Panc1 (cell line): Measurements from ENCODE around the gene KIAA1671.
"Not testable (repeated sequence)": the region's sequence is repeated elsewhere in the genome, so short reads cannot be mapped to it uniquely, and the experiment has no call there.

ENCODE experiments used
- CTCF ChIP-seq: fragments of 450-650 bp; IDR thresholded peaks from 2 replicates; pipeline ENCODE4 v1.5.1; 2017; ENCODE audit warnings: mild to moderate bottlenecking
- POLR2AphosphoS5 ChIP-seq: IDR thresholded peaks from 2 replicates; pipeline ENCODE4 v1.6.1; 2012; ENCODE audit warnings: mild to moderate bottlenecking, low read depth, low read length, moderate library complexity
- SIN3A ChIP-seq: IDR thresholded peaks from 2 replicates; pipeline ENCODE4 v1.6.1; 2012; ENCODE audit warnings: low read depth, mild to moderate bottlenecking, low read length, moderate library complexity, borderline replicate concordance; ENCODE audit not compliant: insufficient read depth
- TCF7L2 ChIP-seq: IDR thresholded peaks from 2 replicates; pipeline ENCODE4 v1.6.1; 2011; ENCODE audit warnings: mild to moderate bottlenecking, low read depth, low read length, inconsistent platforms
- TF ChIP-seq, protein P1 (sequence below), 2 experiments: IDR thresholded peaks; 2 replicates each; pipeline ENCODE4 v1.6.1; 2011 to 2012; ENCODE audit warnings: low read depth in 2 of 2, control low read depth in 1 of 2, low read length in 1 of 2, mild to moderate bottlenecking in 1 of 2, moderate library complexity in 1 of 2; ENCODE audit not compliant: insufficient read depth in 1 of 2

GRCh38 chr22:25230760-25231159 lies 278.2 kb downstream of the KIAA1671 start:
- TF ChIP-seq POLR2AphosphoS5, CTCF, TCF7L2, SIN3A: not testable (repeated sequence)
- TF ChIP-seq, protein P1, sequence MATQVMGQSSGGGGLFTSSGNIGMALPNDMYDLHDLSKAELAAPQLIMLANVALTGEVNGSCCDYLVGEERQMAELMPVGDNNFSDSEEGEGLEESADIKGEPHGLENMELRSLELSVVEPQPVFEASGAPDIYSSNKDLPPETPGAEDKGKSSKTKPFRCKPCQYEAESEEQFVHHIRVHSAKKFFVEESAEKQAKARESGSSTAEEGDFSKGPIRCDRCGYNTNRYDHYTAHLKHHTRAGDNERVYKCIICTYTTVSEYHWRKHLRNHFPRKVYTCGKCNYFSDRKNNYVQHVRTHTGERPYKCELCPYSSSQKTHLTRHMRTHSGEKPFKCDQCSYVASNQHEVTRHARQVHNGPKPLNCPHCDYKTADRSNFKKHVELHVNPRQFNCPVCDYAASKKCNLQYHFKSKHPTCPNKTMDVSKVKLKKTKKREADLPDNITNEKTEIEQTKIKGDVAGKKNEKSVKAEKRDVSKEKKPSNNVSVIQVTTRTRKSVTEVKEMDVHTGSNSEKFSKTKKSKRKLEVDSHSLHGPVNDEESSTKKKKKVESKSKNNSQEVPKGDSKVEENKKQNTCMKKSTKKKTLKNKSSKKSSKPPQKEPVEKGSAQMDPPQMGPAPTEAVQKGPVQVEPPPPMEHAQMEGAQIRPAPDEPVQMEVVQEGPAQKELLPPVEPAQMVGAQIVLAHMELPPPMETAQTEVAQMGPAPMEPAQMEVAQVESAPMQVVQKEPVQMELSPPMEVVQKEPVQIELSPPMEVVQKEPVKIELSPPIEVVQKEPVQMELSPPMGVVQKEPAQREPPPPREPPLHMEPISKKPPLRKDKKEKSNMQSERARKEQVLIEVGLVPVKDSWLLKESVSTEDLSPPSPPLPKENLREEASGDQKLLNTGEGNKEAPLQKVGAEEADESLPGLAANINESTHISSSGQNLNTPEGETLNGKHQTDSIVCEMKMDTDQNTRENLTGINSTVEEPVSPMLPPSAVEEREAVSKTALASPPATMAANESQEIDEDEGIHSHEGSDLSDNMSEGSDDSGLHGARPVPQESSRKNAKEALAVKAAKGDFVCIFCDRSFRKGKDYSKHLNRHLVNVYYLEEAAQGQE (IDR thresholded peaks at IDR 0.05; ENCODE audit: insufficient read depth in 1 of 2, low read depth in 2 of 2, low read length in 1 of 2) = not testable (repeated sequence)
